ENCODE results near the gene ACOX1.

ACOX1 gene

DNA sequence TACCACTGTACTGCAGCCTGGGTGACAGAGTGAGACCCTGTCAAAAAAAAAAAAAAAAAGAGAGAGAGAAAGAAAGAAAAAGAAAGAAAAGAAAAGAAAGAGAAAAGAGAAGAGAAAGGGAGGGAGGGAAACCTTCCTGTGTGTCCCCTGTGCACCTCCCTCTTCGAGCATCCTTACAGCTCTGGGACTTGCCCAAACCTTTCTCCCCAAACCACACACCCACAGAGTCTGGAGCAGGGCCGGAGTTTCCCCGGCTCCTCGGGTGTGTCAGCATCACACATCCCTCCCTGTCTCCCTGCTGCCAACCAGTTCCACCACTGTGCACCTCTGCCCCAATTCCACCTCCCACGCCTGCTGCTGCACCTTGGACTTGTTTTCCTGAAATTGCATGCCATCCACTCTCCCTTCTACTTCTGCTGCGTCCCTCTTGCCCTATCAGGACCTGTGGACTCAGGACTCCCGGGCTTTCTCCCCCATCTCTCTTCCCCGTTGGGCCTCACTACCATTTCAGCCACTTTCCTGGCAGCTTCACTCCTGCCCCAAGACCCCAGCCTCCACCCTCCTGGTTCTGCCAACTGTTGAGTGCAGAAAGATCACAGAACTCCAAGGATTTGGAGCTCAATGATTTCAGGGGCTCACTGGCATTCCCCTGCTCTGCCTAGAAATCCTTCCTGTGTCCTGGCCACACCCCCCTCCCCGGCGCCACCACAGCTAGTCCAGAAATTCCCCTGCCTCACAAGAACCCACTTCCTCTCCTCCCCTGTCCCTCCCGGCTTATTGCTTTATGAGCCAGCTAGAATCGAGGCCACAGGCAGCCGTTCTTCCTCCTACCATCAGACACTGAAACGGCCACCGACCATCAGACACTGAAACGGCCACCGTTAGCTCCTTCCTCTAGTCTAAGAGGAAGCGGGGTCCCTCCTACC is 18.0 kb upstream of the ACOX1 start:
- ChIA-PET POLR2A (interaction anchor here (0.7 to 2.1 kb wide), 8 partner anchors 13 to 248 kb away, joined by 3 to 7 read pairs (median 3); partner anchors contain the start of genes ACOX1, FBF1, MRPL38 and TEN1), CTCF (interaction anchor here (0.6 to 12.1 kb wide), 9 partner anchors 9 to 229 kb away, joined by 3 to 224 read pairs (median 11); partner anchors contain the start of gene MRPL38)
- Histone ChIP-seq H3K9me3 (ENCODE audit: control insufficient read depth, insufficient read depth, low read depth, low read length) (no peaks in the 10 kb centered on the region), H3K4me3 (ENCODE audit: low read depth, low read length) (no peak overlapping the region), H3K27ac (ENCODE audit: extremely low read depth, low read depth, low read length) (no peak overlapping the region), H3K4me1 (ENCODE audit: control insufficient read depth, insufficient read depth, low read length) (no peaks in the 10 kb centered on the region), H3K36me3 (ENCODE audit: control insufficient read depth in 2 of 2, insufficient read depth in 1 of 2, low read length in 2 of 2) (peaks cover 0 to 2% of the 10 kb centered on the region in 2 experiments; a peak in 2 of 3 replicates)
- TF ChIP-seq ZNF548 (tag by site-specific recombination; IDR thresholded peaks at IDR 0.05), result no peak
- peak; percentile 84 for TF ChIP-seq SCRT2 (tag by site-specific recombination; IDR thresholded peaks at IDR 0.05)
- no peak for TF ChIP-seq BCL11B (tag by site-specific recombination; IDR thresholded peaks at IDR 0.05; ENCODE audit: low read depth)
- TF ChIP-seq KLF9 (tag by site-specific recombination; IDR thresholded peaks at IDR 0.05; ENCODE audit: low read depth), result peak; percentile 72
- TF ChIP-seq ZNF791 (tag by site-specific recombination; IDR thresholded peaks at IDR 0.05), result no peak
- TF ChIP-seq ZFP3 (tag by site-specific recombination; IDR thresholded peaks at IDR 0.05; ENCODE audit: low read depth), result no peak
- peak; percentile 62 for TF ChIP-seq ZFHX2 (tag by site-specific recombination; conservative IDR thresholded peaks at IDR 0.05)
- TF ChIP-seq ZNF600 (tag by site-specific recombination; IDR thresholded peaks at IDR 0.05), result 0 out of 2 replicates have a peak, but pooled peaks have one; percentile 29
- TF ChIP-seq ZNF366 (tag by site-specific recombination; conservative IDR thresholded peaks at IDR 0.05), result 0 out of 2 replicates have a peak, but pooled peaks have one; percentile 36
- peak; percentile 91 for TF ChIP-seq PRDM1 (tag by site-specific recombination; IDR thresholded peaks at IDR 0.05)
- no peak for TF ChIP-seq ZNF426 (tag by site-specific recombination; IDR thresholded peaks at IDR 0.05)
- TF ChIP-seq ZNF146 (tag by site-specific recombination; IDR thresholded peaks at IDR 0.05), result no peak
- TF ChIP-seq, protein P1, sequence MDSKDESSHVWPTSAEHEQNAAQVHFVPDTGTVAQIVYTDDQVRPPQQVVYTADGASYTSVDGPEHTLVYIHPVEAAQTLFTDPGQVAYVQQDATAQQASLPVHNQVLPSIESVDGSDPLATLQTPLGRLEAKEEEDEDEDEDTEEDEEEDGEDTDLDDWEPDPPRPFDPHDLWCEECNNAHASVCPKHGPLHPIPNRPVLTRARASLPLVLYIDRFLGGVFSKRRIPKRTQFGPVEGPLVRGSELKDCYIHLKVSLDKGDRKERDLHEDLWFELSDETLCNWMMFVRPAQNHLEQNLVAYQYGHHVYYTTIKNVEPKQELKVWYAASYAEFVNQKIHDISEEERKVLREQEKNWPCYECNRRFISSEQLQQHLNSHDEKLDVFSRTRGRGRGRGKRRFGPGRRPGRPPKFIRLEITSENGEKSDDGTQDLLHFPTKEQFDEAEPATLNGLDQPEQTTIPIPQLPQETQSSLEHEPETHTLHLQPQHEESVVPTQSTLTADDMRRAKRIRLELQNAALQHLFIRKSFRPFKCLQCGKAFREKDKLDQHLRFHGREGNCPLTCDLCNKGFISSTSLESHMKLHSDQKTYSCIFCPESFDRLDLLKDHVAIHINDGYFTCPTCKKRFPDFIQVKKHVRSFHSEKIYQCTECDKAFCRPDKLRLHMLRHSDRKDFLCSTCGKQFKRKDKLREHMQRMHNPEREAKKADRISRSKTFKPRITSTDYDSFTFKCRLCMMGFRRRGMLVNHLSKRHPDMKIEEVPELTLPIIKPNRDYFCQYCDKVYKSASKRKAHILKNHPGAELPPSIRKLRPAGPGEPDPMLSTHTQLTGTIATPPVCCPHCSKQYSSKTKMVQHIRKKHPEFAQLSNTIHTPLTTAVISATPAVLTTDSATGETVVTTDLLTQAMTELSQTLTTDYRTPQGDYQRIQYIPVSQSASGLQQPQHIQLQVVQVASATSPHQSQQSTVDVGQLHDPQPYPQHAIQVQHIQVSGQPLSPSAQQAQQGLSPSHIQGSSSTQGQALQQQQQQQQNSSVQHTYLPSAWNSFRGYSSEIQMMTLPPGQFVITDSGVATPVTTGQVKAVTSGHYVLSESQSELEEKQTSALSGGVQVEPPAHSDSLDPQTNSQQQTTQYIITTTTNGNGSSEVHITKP (tag by site-specific recombination; IDR thresholded peaks at IDR 0.05), result peak; percentile 99
- no peak for TF ChIP-seq ZSCAN16 (tag by site-specific recombination; IDR thresholded peaks at IDR 0.05)
- TF ChIP-seq ZNF768 (tag by site-specific recombination; IDR thresholded peaks at IDR 0.05), result no peak
- TF ChIP-seq, protein P2, sequence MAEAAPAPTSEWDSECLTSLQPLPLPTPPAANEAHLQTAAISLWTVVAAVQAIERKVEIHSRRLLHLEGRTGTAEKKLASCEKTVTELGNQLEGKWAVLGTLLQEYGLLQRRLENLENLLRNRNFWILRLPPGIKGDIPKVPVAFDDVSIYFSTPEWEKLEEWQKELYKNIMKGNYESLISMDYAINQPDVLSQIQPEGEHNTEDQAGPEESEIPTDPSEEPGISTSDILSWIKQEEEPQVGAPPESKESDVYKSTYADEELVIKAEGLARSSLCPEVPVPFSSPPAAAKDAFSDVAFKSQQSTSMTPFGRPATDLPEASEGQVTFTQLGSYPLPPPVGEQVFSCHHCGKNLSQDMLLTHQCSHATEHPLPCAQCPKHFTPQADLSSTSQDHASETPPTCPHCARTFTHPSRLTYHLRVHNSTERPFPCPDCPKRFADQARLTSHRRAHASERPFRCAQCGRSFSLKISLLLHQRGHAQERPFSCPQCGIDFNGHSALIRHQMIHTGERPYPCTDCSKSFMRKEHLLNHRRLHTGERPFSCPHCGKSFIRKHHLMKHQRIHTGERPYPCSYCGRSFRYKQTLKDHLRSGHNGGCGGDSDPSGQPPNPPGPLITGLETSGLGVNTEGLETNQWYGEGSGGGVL (tag by site-specific recombination; IDR thresholded peaks at IDR 0.05), result peak; percentile 7; the same call in 1 of the 2 replicates
- TF ChIP-seq ZNF610 (tag by site-specific recombination; IDR thresholded peaks at IDR 0.05; ENCODE audit: borderline replicate concordance), result no peak
- peak; percentile 94 for TF ChIP-seq ZBTB17 (tag by site-specific recombination; IDR thresholded peaks at IDR 0.05)
- TF ChIP-seq ZNF140 (tag by site-specific recombination; IDR thresholded peaks at IDR 0.05), result no peak
- TF ChIP-seq EGR2 (tag by site-specific recombination; IDR thresholded peaks at IDR 0.05; ENCODE audit: low read depth), result peak; percentile 41; the same call in 1 of the 2 replicates
- TF ChIP-seq, protein P3, sequence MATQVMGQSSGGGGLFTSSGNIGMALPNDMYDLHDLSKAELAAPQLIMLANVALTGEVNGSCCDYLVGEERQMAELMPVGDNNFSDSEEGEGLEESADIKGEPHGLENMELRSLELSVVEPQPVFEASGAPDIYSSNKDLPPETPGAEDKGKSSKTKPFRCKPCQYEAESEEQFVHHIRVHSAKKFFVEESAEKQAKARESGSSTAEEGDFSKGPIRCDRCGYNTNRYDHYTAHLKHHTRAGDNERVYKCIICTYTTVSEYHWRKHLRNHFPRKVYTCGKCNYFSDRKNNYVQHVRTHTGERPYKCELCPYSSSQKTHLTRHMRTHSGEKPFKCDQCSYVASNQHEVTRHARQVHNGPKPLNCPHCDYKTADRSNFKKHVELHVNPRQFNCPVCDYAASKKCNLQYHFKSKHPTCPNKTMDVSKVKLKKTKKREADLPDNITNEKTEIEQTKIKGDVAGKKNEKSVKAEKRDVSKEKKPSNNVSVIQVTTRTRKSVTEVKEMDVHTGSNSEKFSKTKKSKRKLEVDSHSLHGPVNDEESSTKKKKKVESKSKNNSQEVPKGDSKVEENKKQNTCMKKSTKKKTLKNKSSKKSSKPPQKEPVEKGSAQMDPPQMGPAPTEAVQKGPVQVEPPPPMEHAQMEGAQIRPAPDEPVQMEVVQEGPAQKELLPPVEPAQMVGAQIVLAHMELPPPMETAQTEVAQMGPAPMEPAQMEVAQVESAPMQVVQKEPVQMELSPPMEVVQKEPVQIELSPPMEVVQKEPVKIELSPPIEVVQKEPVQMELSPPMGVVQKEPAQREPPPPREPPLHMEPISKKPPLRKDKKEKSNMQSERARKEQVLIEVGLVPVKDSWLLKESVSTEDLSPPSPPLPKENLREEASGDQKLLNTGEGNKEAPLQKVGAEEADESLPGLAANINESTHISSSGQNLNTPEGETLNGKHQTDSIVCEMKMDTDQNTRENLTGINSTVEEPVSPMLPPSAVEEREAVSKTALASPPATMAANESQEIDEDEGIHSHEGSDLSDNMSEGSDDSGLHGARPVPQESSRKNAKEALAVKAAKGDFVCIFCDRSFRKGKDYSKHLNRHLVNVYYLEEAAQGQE (tag by site-specific recombination; IDR thresholded peaks at IDR 0.05), result no peak
- peak; percentile 49; the same call in 1 of the 2 replicates for TF ChIP-seq SCRT1 (tag by site-specific recombination; IDR thresholded peaks at IDR 0.05; ENCODE audit: borderline replicate concordance)

Data from HEK293 (cell line).